Measurements from ENCODE around the gene TP53TG5.

The TP53TG5 gene

GRCh38 chr20:45378191-45378590 lies at the start of gene TP53TG5:
Gene TP53TG5 (minus strand): TSS chr20:45378325. CDS start chr20:45378236, 89 bp downstream.
- peaks cover 7% of the 10 kb centered on the region; the same call in 1 of the 2 replicates for H3K4me1 ChIP-seq
- peak in 1 of 2 experiments; percentile 3 for DNase-seq (ENCODE audit: low spot score in 2 of 2)
- in situ Hi-C loops (cut with MboI; ENCODE audit: low sequenced_read_pairs), result no loop called here

GRCh38 chr20:45427236-45428149 lies 49.4 kb upstream of the TP53TG5 start:
- H3K4me3 ChIP-seq, result no peak overlapping the region
- H3K27me3 ChIP-seq (ENCODE audit: low read depth), result no peaks in the 10 kb centered on the region
- H3K4me1 ChIP-seq, result no peaks in the 10 kb centered on the region
- no peaks in the 10 kb centered on the region for H3K9me3 ChIP-seq
- DNase-seq (ENCODE audit: low spot score in 2 of 2), result no peak
- in situ Hi-C loops (cut with MboI; ENCODE audit: low sequenced_read_pairs), result no loop called here
- peaks cover 20% of the 10 kb centered on the region for H3K36me3 ChIP-seq (replicated peaks)

More at GRCh38 chr20:45378191-45378590, at the start of gene TP53TG5:
- no peak within 1 kb of the TSS for H3K4me3 ChIP-seq
- no peaks in the 10 kb centered on the region for H3K36me3 ChIP-seq (replicated peaks)
- no peaks in the 10 kb centered on the region for H3K27me3 ChIP-seq (ENCODE audit: low read depth)
- no peaks in the 10 kb centered on the region for H3K9me3 ChIP-seq

- no peak for DNase-seq (ENCODE audit: low spot score in 2 of 2)
- in situ Hi-C loops (cut with MboI; ENCODE audit: low sequenced_read_pairs), result no loop called here
- no peaks in the 10 kb centered on the region for H3K27me3 ChIP-seq (ENCODE audit: low read depth)
- H3K4me3 ChIP-seq, result no peak overlapping the region
- no peaks in the 10 kb centered on the region for H3K9me3 ChIP-seq
- H3K4me1 ChIP-seq, result no peaks in the 10 kb centered on the region
- H3K36me3 ChIP-seq (replicated peaks), result peaks cover 28% of the 10 kb centered on the region
Measured at GRCh38 chr20:45426320-45427016, 48.3 kb upstream of the TP53TG5 start.

GRCh38 chr20:45425561-45425960 lies 47.4 kb upstream of the TP53TG5 start:
- no peaks in the 10 kb centered on the region for H3K27me3 ChIP-seq (ENCODE audit: low read depth)
- H3K4me1 ChIP-seq, result no peaks in the 10 kb centered on the region
- in situ Hi-C loops (cut with MboI; ENCODE audit: low sequenced_read_pairs), result no loop called here
- H3K4me3 ChIP-seq, result no peak overlapping the region
- no peak for DNase-seq (ENCODE audit: low spot score in 2 of 2)
- no peaks in the 10 kb centered on the region for H3K9me3 ChIP-seq
- peaks cover 36% of the 10 kb centered on the region for H3K36me3 ChIP-seq (replicated peaks)

DNA sequence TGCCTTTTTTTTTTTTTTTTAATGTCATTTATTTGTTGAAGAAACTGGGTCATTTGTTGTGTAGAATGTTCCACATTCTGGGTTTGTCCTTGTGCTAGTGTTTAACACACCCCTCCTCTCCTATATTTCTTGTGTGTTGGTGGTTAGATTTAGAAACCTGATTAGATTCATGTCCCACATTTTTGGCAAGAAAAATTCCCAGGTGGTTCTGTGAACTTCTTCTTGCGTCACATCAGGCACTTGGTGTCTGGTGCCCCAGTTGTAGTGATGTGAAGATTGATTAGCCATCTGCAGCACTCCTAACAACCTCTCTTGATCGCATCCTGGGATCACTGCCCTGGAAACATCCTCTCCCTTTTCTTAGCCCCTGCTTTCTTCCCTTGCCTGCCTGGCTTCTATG lies 45.6 kb upstream of the TP53TG5 start:
- no peaks in the 10 kb centered on the region for H3K27me3 ChIP-seq (ENCODE audit: low read depth)
- H3K36me3 ChIP-seq (replicated peaks), result peaks cover 50% of the 10 kb centered on the region
- no peak for DNase-seq (ENCODE audit: low spot score in 2 of 2)
- in situ Hi-C loops (cut with MboI; ENCODE audit: low sequenced_read_pairs), result no loop called here
- H3K9me3 ChIP-seq, result no peaks in the 10 kb centered on the region
- H3K4me1 ChIP-seq, result no peaks in the 10 kb centered on the region
- H3K4me3 ChIP-seq, result no peak overlapping the region

GRCh38 chr20:45420125-45420524 lies 42.0 kb upstream of the TP53TG5 start:
- Histone ChIP-seq H3K9me3 (no peaks in the 10 kb centered on the region), H3K4me3 (no peak overlapping the region), H3K27me3 (ENCODE audit: low read depth) (no peaks in the 10 kb centered on the region), H3K36me3 (replicated peaks) (peaks cover 45% of the 10 kb centered on the region), H3K4me1 (peaks cover 11% of the 10 kb centered on the region)
- in situ Hi-C loops (cut with MboI; ENCODE audit: low sequenced_read_pairs), result no loop called here
- no peak for DNase-seq (ENCODE audit: low spot score in 2 of 2)

DNA sequence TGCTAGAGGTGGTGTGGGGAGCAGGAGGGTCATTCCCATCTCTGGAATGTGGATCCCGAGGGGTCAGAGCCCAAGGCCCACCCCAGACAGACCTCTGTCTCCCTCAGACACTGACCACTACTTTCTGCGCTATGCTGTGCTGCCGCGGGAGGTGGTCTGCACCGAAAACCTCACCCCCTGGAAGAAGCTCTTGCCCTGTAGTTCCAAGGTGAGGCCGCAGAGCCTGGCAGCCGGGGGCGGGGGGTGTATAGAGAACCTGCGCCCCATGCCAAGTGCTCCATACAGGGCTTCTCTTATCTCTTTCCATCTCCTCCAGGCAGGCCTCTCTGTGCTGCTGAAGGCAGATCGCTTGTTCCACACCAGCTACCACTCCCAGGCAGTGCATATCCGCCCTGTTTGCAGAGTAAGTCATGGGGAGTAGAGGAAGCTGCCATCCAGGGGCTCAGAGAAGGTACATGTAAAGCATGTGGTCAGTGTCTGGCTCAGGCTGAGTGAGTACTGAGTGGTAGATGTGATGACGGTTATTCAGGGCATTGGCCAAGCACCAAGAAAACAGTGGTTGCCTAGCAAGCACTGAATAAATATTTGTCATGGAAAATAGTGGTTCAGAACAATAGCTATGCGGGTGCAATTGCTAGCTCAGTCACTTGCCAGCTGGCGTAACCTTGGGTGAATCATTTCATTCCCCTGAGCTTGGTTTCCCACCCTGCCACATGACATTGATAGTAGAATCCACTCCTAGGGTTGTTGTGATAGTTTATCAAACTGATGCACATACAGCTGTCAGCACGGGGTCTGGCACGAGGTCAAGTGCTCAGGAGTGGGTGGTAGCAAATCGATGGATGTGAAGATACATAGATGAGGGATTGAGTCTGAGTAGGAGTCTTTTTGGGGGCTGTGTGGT lies 41.3 kb upstream of the TP53TG5 start:
- in situ Hi-C loops (cut with MboI; ENCODE audit: low sequenced_read_pairs), result no loop called here
- no peak overlapping the region for H3K4me3 ChIP-seq
- no peak for DNase-seq (ENCODE audit: low spot score in 2 of 2)

DNA sequence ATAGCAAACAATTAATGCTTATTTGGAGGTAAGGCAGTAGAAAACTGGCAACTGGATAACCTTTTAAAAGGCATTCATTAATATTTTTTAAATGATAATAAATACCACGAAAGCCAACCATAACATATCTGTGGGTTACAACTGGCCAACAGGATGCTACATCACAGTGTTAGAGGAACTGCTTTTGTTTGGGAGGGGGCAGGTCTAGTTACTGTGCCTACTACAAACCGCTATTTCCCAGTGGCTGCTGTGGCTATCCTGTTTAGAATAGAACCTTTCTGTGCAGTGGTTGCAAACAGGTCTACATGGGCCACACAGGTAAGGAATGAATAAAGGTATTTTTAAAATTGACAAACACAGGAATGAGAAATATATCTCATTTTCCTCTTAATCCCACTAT lies 38.8 kb upstream of the TP53TG5 start:
- in situ Hi-C loops (cut with MboI; ENCODE audit: low sequenced_read_pairs), result no loop called here
- peak overlapping the region; percentile 74 for H3K4me3 ChIP-seq

More for the DNA sequence above, 41.3 kb upstream of the TP53TG5 start:
- Histone ChIP-seq H3K4me1 (peaks cover 14% of the 10 kb centered on the region), H3K9me3 (peaks cover 2% of the 10 kb centered on the region; the same call in 1 of the 2 replicates), H3K36me3 (replicated peaks) (peaks cover 41% of the 10 kb centered on the region), H3K27me3 (ENCODE audit: low read depth) (no peaks in the 10 kb centered on the region)

DNA sequence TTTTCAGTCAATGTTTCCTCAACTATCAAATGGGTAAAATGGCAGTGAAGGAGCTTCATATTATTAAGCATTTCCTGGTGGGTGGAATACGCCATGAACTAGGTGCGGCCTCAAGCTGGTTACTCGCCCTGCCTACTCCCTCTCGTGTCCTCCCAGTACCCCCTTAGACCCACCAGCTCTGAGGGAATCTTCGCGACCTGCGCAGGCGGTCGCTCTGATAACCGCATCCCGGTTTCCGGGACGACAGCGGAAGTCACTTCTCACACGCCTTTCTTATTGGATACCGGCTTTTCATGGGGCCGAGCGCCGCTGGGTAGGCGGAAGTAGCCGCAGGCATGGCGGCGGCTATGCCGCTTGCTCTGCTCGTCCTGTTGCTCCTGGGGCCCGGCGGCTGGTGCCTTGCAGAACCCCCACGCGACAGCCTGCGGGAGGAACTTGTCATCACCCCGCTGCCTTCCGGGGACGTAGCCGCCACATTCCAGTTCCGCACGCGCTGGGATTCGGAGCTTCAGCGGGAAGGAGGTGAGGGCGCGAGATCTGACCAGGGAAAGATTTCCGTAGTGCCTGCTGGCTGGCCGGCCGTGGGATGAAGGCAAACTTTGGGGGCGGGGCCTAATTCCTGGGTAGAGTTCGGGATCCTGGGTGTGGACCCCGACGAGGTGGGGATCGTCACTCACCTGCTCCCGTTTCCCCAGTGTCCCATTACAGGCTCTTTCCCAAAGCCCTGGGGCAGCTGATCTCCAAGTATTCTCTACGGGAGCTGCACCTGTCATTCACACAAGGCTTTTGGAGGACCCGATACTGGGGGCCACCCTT lies 37.9 kb upstream of the TP53TG5 start, which contains the start of gene PIGT:
Gene PIGT, plus strand, starts transcription at position 320 of the 816 bp plus-strand sequence. Its CDS starts 16 bp downstream, at position 336.
- H3K4me1 ChIP-seq, result peaks cover 14% of the 10 kb centered on the region
- H3K36me3 ChIP-seq (replicated peaks), result peaks cover 21% of the 10 kb centered on the region
- H3K4me3 ChIP-seq, result peak within 1 kb of the TSS; percentile 74
- peaks cover 2% of the 10 kb centered on the region; the same call in 1 of the 2 replicates for H3K9me3 ChIP-seq
- DNase-seq (ENCODE audit: low spot score in 2 of 2), result peak; percentile 89
- no peaks in the 10 kb centered on the region for H3K27me3 ChIP-seq (ENCODE audit: low read depth)
- in situ Hi-C loops (cut with MboI; ENCODE audit: low sequenced_read_pairs), result no loop called here

More for the DNA sequence above, 38.8 kb upstream of the TP53TG5 start:
- peaks cover 27% of the 10 kb centered on the region for H3K36me3 ChIP-seq (replicated peaks)
- no peaks in the 10 kb centered on the region for H3K27me3 ChIP-seq (ENCODE audit: low read depth)
- peaks cover 14% of the 10 kb centered on the region for H3K4me1 ChIP-seq
- H3K9me3 ChIP-seq, result peaks cover 2% of the 10 kb centered on the region; the same call in 1 of the 2 replicates
- no peak for DNase-seq (ENCODE audit: low spot score in 2 of 2)

DNA sequence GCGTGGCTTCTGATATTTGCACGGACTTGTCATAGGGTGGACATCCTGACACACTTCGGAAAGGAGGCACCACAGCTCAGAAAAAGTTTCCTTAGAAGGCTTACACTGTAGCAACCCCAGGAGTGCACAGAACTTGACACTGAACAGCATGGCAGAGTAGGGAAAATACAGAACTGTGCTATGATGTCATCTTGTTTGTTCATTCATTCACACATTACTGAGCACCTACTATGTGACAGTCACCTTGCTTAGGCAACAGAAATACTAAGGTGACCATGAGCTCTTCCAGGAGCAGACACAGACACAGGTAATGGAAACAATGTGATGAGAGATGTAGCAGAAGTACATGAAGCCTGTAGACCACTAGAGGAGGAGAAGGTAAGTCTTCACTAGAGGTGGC lies 35.4 kb upstream of the TP53TG5 start:
- peaks cover 2% of the 10 kb centered on the region; the same call in 1 of the 2 replicates for H3K9me3 ChIP-seq
- no peak for DNase-seq (ENCODE audit: low spot score in 2 of 2)
- in situ Hi-C loops (cut with MboI; ENCODE audit: low sequenced_read_pairs), result no loop called here
- peaks cover 14% of the 10 kb centered on the region for H3K4me1 ChIP-seq
- no peak overlapping the region for H3K4me3 ChIP-seq
- H3K27me3 ChIP-seq (ENCODE audit: low read depth), result no peaks in the 10 kb centered on the region
- peaks cover 25% of the 10 kb centered on the region for H3K36me3 ChIP-seq (replicated peaks)

- H3K9me3 ChIP-seq, result peaks cover 2% of the 10 kb centered on the region; the same call in 1 of the 2 replicates
- peaks cover 29% of the 10 kb centered on the region for H3K36me3 ChIP-seq (replicated peaks)
- no peak overlapping the region for H3K4me3 ChIP-seq
- no peaks in the 10 kb centered on the region for H3K27me3 ChIP-seq (ENCODE audit: low read depth)
- DNase-seq (ENCODE audit: low spot score in 2 of 2), result no peak
- in situ Hi-C loops (cut with MboI; ENCODE audit: low sequenced_read_pairs), result no loop called here
- peaks cover 17% of the 10 kb centered on the region for H3K4me1 ChIP-seq
Measured at GRCh38 chr20:45412653-45413052, 34.5 kb upstream of the TP53TG5 start.

GRCh38 chr20:45410887-45411286 lies 32.8 kb upstream of the TP53TG5 start:
- H3K27me3 ChIP-seq (ENCODE audit: low read depth), result no peaks in the 10 kb centered on the region
- H3K4me1 ChIP-seq, result peaks cover 15% of the 10 kb centered on the region
- in situ Hi-C loops (cut with MboI; ENCODE audit: low sequenced_read_pairs), result no loop called here
- DNase-seq (ENCODE audit: low spot score in 2 of 2), result no peak
- H3K9me3 ChIP-seq, result peaks cover 2% of the 10 kb centered on the region; the same call in 1 of the 2 replicates
- peaks cover 29% of the 10 kb centered on the region for H3K36me3 ChIP-seq (replicated peaks)
- no peak overlapping the region for H3K4me3 ChIP-seq
